Natural killer cell (primary cell): ENCODE measurements around the gene KIF21B. TPM values are rescaled to one million over a fixed set of nuclear protein-coding genes. Genes with fewer than 3 reads are reported as not detected.

Experiments used
- ATAC-seq, 3 donors: fragments of 150-1000 bp in 2 of 3; fragments of 200-7000 bp in 1 of 3; cut with Tn5 transposase; 1 replicate in 1 of 3; 2 replicates in 2 of 3; pipeline ENCODE4 v1.10.0; 2021; ENCODE audit warnings: mild to moderate bottlenecking in 2 of 3, moderate library complexity in 2 of 3
- DNase-seq, 2 donors: peaks; one replicate each; pipeline versions ENCODE4 v3.0.0 to v3.0.0-alpha.2; 2013 to 2021; ENCODE audit warnings: mixed read lengths in 1 of 2
- H3K27ac ChIP-seq: one replicate; pipeline ENCODE4 v1.5.1; 2013; ENCODE audit warnings: mild to moderate bottlenecking, low read length
- H3K27me3 ChIP-seq: one replicate; pipeline ENCODE4 v1.6.1; 2013; ENCODE audit warnings: low read length; ENCODE audit not compliant: control insufficient read depth, insufficient read depth
- H3K36me3 ChIP-seq: one replicate; pipeline ENCODE4 v1.6.1; 2013; ENCODE audit warnings: low read length; ENCODE audit not compliant: control insufficient read depth, insufficient read depth
- H3K4me1 ChIP-seq: one replicate; pipeline ENCODE4 v1.6.1; 2013; ENCODE audit warnings: low read length; ENCODE audit not compliant: control insufficient read depth, insufficient read depth
- H3K4me3 ChIP-seq: one replicate; pipeline ENCODE4 v1.5.1; 2013; ENCODE audit warnings: low read length
- H3K9me3 ChIP-seq: one replicate; pipeline ENCODE4 v1.6.1; 2013; ENCODE audit warnings: low read length; ENCODE audit not compliant: control insufficient read depth, insufficient read depth
- H3K27ac Mint-ChIP-seq, 2 donors: one replicate each; pipeline ENCODE4 v1.8.0; 2022; ENCODE audit warnings: mild to moderate bottlenecking in 2 of 2, mixed read lengths in 2 of 2, moderate library complexity in 1 of 2
- H3K27me3 Mint-ChIP-seq, 2 donors: one replicate each; pipeline ENCODE4 v1.8.0; 2022; ENCODE audit warnings: low read depth in 2 of 2, mixed read lengths in 2 of 2
- H3K36me3 Mint-ChIP-seq: one replicate; pipeline ENCODE4 v1.8.0; 2022; ENCODE audit warnings: mixed read lengths
- H3K4me1 Mint-ChIP-seq, 2 donors: one replicate each; pipeline ENCODE4 v1.8.0; 2022; ENCODE audit warnings: mixed read lengths in 2 of 2
- H3K4me3 Mint-ChIP-seq: one replicate; pipeline ENCODE4 v1.8.0; 2022; ENCODE audit warnings: mild to moderate bottlenecking, moderate library complexity, mixed read lengths
- H3K9me3 Mint-ChIP-seq, 2 donors: one replicate each; pipeline ENCODE4 v1.8.0; 2022; ENCODE audit warnings: mixed read lengths in 2 of 2
- WGBS: methylation state at CpG from one replicate; pipeline ENCODE4 v1.1.7; 2013; ENCODE audit warnings: missing lambda C conversion rate; ENCODE audit not compliant: insufficient coverage; 5-methylcytosine and 5-hydroxymethylcytosine counted together
- intact Hi-C: fragments of 100-400 bp; cut with micrococcal nuclease; formaldehyde crosslinking; loops from one replicate; pipeline ENCODE4 v1.14.2; 2022
- total RNA-seq, 4 donors: library from RNA; stranded (reverse); fragments of 120-200 nt in 1 of 4; gene quantifications; one replicate each; pipeline versions ENCODE4 v1.2.3 to v1.2.4, GENCODE V29; 2013 to 2022
- TF ChIP-seq, protein P1 (sequence below): fragments of 200-600 bp; IDR thresholded peaks from one replicate; pipeline ENCODE4 v1.8.0; 2022; ENCODE audit warnings: antibody characterized with exemption

KIF21B gene
- total RNA-seq, 3 donors from 2014 or later (not counting 1 experiment from before 2014, with no cell fraction given): 102 to 129 (median 126) TPM

DNA sequence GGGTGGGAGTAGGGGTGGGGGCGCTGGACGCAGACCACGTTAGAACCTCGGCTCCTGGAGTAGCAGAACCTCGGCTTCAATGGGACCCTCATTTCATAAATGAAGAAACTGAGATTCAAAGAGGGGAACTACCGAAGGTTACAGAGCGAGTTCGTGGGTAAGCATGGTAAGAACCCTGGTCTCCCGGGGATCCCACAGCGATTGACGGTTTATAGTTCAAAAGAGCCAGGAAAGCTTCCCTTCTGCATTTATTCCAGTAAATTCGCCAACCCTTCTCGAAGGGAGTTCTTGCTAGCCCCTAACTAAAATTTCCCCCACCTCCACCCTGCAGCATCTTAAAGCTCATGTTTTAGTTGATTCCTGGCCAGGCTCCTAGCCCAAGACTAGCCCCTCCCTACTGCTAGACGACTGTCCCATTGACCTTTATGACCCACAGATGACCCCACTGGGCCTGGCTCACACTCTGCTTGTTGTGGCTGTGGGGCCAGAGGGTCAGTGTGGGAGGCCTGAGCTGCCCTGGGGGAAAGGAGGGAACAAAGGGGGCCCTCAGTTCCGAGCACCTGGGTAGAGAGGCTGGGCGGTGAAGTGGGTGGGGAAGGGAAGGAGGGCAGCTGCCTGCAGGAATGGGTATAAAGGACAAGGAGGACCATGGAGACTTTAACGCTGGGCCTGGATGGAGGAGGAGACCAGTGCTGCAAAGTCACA is 558 bp upstream of the KIF21B start:
- Histone ChIP-seq H3K9me3 (no peaks in the 10 kb centered on the region), H3K4me3 (peak overlapping the region; percentile 9), H3K27me3 (no peaks in the 10 kb centered on the region), H3K4me1 (peaks cover 63% of the 10 kb centered on the region), H3K36me3 (no peaks in the 10 kb centered on the region), H3K27ac (peak overlapping the region; percentile 47)
- no peaks in the 10 kb centered on the region for H3K36me3 Mint-ChIP-seq
- 35% methylated on average over 16 of the region's 17 CpGs for WGBS
- peak overlapping the region; percentile 9 to 98 for H3K27ac Mint-ChIP-seq
- peaks cover 45 to 57% of the 10 kb centered on the region in 2 donors for H3K4me1 Mint-ChIP-seq
- H3K9me3 Mint-ChIP-seq: no peaks in the 10 kb centered on the region
- H3K4me3 Mint-ChIP-seq: peak overlapping the region; percentile 37
- TF ChIP-seq, protein P1, sequence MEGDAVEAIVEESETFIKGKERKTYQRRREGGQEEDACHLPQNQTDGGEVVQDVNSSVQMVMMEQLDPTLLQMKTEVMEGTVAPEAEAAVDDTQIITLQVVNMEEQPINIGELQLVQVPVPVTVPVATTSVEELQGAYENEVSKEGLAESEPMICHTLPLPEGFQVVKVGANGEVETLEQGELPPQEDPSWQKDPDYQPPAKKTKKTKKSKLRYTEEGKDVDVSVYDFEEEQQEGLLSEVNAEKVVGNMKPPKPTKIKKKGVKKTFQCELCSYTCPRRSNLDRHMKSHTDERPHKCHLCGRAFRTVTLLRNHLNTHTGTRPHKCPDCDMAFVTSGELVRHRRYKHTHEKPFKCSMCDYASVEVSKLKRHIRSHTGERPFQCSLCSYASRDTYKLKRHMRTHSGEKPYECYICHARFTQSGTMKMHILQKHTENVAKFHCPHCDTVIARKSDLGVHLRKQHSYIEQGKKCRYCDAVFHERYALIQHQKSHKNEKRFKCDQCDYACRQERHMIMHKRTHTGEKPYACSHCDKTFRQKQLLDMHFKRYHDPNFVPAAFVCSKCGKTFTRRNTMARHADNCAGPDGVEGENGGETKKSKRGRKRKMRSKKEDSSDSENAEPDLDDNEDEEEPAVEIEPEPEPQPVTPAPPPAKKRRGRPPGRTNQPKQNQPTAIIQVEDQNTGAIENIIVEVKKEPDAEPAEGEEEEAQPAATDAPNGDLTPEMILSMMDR: no peak
- DNase-seq (no peak), ATAC-seq (no peak)
- intact Hi-C loops: loop anchor here (1.0 to 5.0 kb wide), 2 partner anchors 137 to 404 kb away; partner anchors contain the start of gene KIF14
- H3K27me3 Mint-ChIP-seq: no peaks in the 10 kb centered on the region

DNA sequence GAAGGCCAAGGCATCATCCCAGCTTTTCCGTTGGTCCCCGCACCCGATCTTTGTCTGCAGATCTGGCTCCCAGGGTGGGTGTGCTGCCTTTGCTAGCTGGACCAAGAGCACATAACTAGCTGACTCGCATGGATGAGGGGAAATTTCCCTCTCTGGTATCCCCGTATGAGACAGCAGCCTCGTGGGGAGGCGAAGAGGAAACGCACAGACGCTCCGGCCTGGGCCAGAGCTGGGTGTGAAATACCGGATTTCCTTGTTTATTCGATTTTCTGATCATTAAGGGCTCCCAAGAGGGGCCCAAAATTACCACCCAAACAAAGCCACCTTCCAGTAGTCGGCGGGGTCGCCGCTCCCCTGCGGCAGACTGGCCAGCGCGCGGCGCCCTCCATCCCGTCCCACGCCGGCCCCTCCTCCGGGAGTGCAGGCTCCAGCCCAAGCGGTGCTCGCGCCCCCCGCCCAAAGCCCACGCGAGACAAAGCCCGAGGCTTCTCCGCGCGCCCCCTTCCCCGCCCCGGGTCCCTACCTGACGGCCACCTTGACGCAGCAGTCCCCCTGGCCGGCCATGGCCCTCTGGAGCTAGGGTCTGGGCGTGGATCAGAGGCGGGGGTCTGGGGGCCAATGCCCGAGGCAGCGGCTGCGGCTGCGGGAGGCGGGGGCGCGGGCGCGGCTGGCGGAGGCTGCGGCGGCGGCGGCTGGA is 546 bp downstream of the KIF21B start:
- Mint-ChIP-seq H3K27ac (peak overlapping the region; percentile 98 to 99), H3K9me3 (no peaks in the 10 kb centered on the region), H3K36me3 (no peaks in the 10 kb centered on the region), H3K4me3 (peak overlapping the region; percentile 98), H3K27me3 (no peaks in the 10 kb centered on the region), H3K4me1 (peaks cover 54 to 66% of the 10 kb centered on the region in 2 donors)
- H3K36me3 ChIP-seq: no peaks in the 10 kb centered on the region
- H3K4me1 ChIP-seq: peaks cover 74% of the 10 kb centered on the region
- peak overlapping the region; percentile 68 for H3K4me3 ChIP-seq
- peak overlapping the region; percentile 80 for H3K27ac ChIP-seq
- DNase-seq (peak; percentile 52 to 74), ATAC-seq (peak; percentile 22 to 43 (median 25))
- 3% methylated on average over 56 of the region's 56 CpGs for WGBS
- TF ChIP-seq, protein P1: no peak
- no peaks in the 10 kb centered on the region for H3K9me3 ChIP-seq
- no peaks in the 10 kb centered on the region for H3K27me3 ChIP-seq
- intact Hi-C loops: loop anchor here (1.0 to 5.0 kb wide), 2 partner anchors 136 to 403 kb away; partner anchors contain the start of gene KIF14

DNA sequence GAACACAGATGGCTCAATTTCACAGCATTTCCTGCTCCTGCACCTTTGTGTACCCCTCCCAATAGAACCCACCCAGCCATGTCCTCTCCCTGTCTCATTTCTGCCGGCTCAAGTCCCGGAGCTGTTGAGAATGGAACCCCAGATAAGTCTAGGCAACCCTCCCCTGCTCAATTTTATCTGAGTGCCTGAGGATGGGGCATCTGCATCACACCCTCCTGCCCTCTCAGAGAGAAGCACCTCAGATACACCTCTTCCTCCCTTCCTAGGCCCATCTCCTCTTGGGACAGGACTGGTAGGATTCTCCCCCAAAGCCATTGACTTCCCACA is 1.1 kb downstream of the KIF21B start:
- intact Hi-C loops: loop anchor here (5.0 kb wide), 1 partner anchor 135 kb away; no protein-coding TSS in a partner anchor
- Mint-ChIP-seq H3K27ac (peak overlapping the region; percentile 98 to 99), H3K4me3 (peak overlapping the region; percentile 98), H3K4me1 (peaks cover 57 to 71% of the 10 kb centered on the region in 2 donors), H3K36me3 (no peaks in the 10 kb centered on the region), H3K9me3 (no peaks in the 10 kb centered on the region), H3K27me3 (no peaks in the 10 kb centered on the region)
- Histone ChIP-seq H3K4me1 (peaks cover 80% of the 10 kb centered on the region), H3K27me3 (no peaks in the 10 kb centered on the region), H3K36me3 (no peaks in the 10 kb centered on the region), H3K9me3 (no peaks in the 10 kb centered on the region), H3K27ac (peak overlapping the region; percentile 80), H3K4me3 (peak overlapping the region; percentile 68)
- TF ChIP-seq, protein P1: no peak
- ATAC-seq (no peak), DNase-seq (no peak)
- 15% methylated on average over 2 of the region's 2 CpGs for WGBS
